GM12878 (cell line): ENCODE measurements around the gene KRR1. TPM values are rescaled to one million over a fixed set of nuclear protein-coding genes. Genes with fewer than 3 reads are reported as not detected.

Experiments
- ATAC-seq: fragments of 200-7000 bp; cut with Tn5 transposase; 3 replicates; pipeline ENCODE4 v1.9.1; 2020; ENCODE audit warnings: mild to moderate bottlenecking, moderate library complexity
- BruUV-seq: library from RNA; stranded (reverse); fragments of 400-500 nt; replicated peaks from 2 replicates; lab custom pipeline; 2021; lab: Mats Ljungman, UMichigan
- CTCF ChIA-PET: fragments of 300-600 bp; sonication (Branson Sonifier 250); formaldehyde crosslinking; extraction: SDS; loops from one replicate; lab custom pipeline; 2021; ENCODE audit warnings: inconsistent platforms; lab: Yijun Ruan, JAX
- POLR2A ChIA-PET: fragments of 350-600 bp; formaldehyde crosslinking; extraction: SDS; loops from one replicate; lab custom pipeline; 2021; ENCODE audit warnings: inconsistent platforms; lab: Charles Lee
- RAD21 ChIA-PET: fragments of 300-600 bp; sonication (Branson Sonifier 250); formaldehyde crosslinking; loops from one replicate; lab custom pipeline; 2023; ENCODE audit warnings: antibody characterized with exemption; ENCODE audit not compliant: unreplicated experiment; lab: Charles Lee
- SMC1A ChIA-PET: fragments of 300-600 bp; sonication (Branson Sonifier 250); formaldehyde crosslinking; loops from one replicate; lab custom pipeline; 2023; ENCODE audit not compliant: unreplicated experiment, uncharacterized antibody; lab: Charles Lee
- DNase-seq: peaks from one replicate; pipeline ENCODE4 v3.0.0-alpha.2; 2011; ENCODE audit warnings: low read depth, low spot score
- FAIRE-seq: peaks from 3 replicates; lab custom pipeline; 2011; peaks lifted over from hg19 to GRCh38; lab: Jason Lieb, UNC
- H2AFZ ChIP-seq: 2 replicates; pipeline ENCODE4 v1.6.0; 2011; ENCODE audit warnings: low read depth, low read length, control low read depth; ENCODE audit not compliant: control insufficient read depth
- H3K27ac ChIP-seq: 2 replicates; pipeline ENCODE4 v1.5.1; 2011; ENCODE audit warnings: control low read depth; ENCODE audit not compliant: control insufficient read depth, insufficient read depth
- H3K27me3 ChIP-seq, 2 experiments: replicated peaks in 1 of 2; 2 replicates each; pipeline versions ENCODE4 v1.6.0 to v1.6.1; 2011; ENCODE audit warnings: low read length in 1 of 2; ENCODE audit not compliant: control insufficient read depth in 2 of 2, insufficient read depth in 2 of 2
- H3K36me3 ChIP-seq, 2 experiments: 2 replicates each; pipeline ENCODE4 v1.5.1; 2011; ENCODE audit warnings: low read length in 1 of 2; ENCODE audit not compliant: control insufficient read depth in 2 of 2, insufficient read depth in 2 of 2
- H3K4me1 ChIP-seq: 2 replicates; pipeline ENCODE4 v1.6.1; 2011; ENCODE audit warnings: mild to moderate bottlenecking, low read length, moderate library complexity, mixed read lengths; ENCODE audit not compliant: control insufficient read depth, insufficient read depth
- H3K4me2 ChIP-seq: 2 replicates; pipeline ENCODE4 v1.6.0; 2011; ENCODE audit warnings: control low read depth; ENCODE audit not compliant: control insufficient read depth, insufficient read depth
- H3K4me3 ChIP-seq: fragments of 200-600 bp; sonication (generic); 2 replicates; pipeline ENCODE4 v1.5.1; 2016
- H3K79me2 ChIP-seq: 2 replicates; pipeline ENCODE4 v1.6.0; 2011; ENCODE audit warnings: low read length; ENCODE audit not compliant: control insufficient read depth, insufficient read depth
- H3K9ac ChIP-seq: 2 replicates; pipeline ENCODE4 v1.8.0; 2011; ENCODE audit warnings: low read length, control low read depth, mixed read lengths; ENCODE audit not compliant: control insufficient read depth, insufficient read depth
- H3K9me3 ChIP-seq: replicated peaks from 3 replicates; pipeline ENCODE4 v1.5.1; 2011; ENCODE audit warnings: mild to moderate bottlenecking, low read length; ENCODE audit not compliant: control insufficient read depth, insufficient read depth
- H4K20me1 ChIP-seq: 2 replicates; pipeline ENCODE4 v1.6.0; 2011; ENCODE audit not compliant: control insufficient read depth, insufficient read depth
- JUNB ChIP-seq: IDR thresholded peaks from 2 replicates; pipeline ENCODE4 v1.6.1; 2016; ENCODE audit warnings: antibody characterized with exemption, mild to moderate bottlenecking
- SRF ChIP-seq, 2 experiments: IDR thresholded peaks; 2 replicates each; pipeline ENCODE4 v1.6.1; 2011; ENCODE audit warnings: low read depth in 2 of 2, low read length in 2 of 2, mild to moderate bottlenecking in 1 of 2, moderate library complexity in 1 of 2
- WGBS: methylation state at CpG from one replicate; pipeline ENCODE4 v1.1.6; 2016; ENCODE audit warnings: low lambda C conversion rate; ENCODE audit not compliant: insufficient replicate concordance, insufficient coverage; ENCODE audit errors: missing lambda C conversion rate; 5-methylcytosine and 5-hydroxymethylcytosine counted together
- in situ Hi-C: fragments of 300-500 bp; cut with MboI; formaldehyde crosslinking; loops from 9 replicates; pipeline ENCODE4 v1.14.3; 2018; ENCODE audit warnings: mixed read lengths
- intact Hi-C: fragments of 100-400 bp; cut with micrococcal nuclease; formaldehyde crosslinking; loops from one replicate; pipeline ENCODE4 v1.14.2; 2022; ENCODE audit not compliant: unreplicated experiment
- polyA plus RNA-seq, 11 experiments: library from polyadenylated mRNA; depleted of rRNA in 4 of 11; unstranded in 6 of 11; stranded (reverse) in 5 of 11; fragments of >200 nt; fragmentation: Nextera tagmentation in 4 of 11; fragmentation: Illumina TruSeq in 1 of 11; extraction: Ambion mirVana in 4 of 11; extraction: Trizol in 1 of 11; gene quantifications; 1 replicate in 1 of 11; 2 replicates in 10 of 11; pipeline versions ENCODE4 v1.2.1 to v1.2.3, GENCODE V29; 2011 to 2016; ENCODE audit warnings: inconsistent platforms in 2 of 11, missing spikeins in 2 of 11, low read depth in 1 of 11
- total RNA-seq, 4 experiments: library from RNA; depleted of rRNA in 3 of 4; stranded (reverse); fragments of >200 nt in 3 of 4; fragmentation: Illumina TruSeq in 1 of 4; extraction: Trizol in 1 of 4; gene quantifications; 2 replicates each; pipeline versions ENCODE4 v1.2.1 to v1.2.3, GENCODE V29; 2013 to 2021
- TF ChIP-seq, protein P1 (sequence below): fragments of 450-650 bp; IDR thresholded peaks from 2 replicates; pipeline ENCODE4 v1.6.1; 2016; ENCODE audit warnings: mild to moderate bottlenecking
- TF ChIP-seq, protein P2 (sequence below): IDR thresholded peaks from 2 replicates; pipeline ENCODE4 v1.6.1; 2011; ENCODE audit warnings: low read depth, mild to moderate bottlenecking, low read length, moderate library complexity, borderline replicate concordance; ENCODE audit errors: extremely low read depth
- TF ChIP-seq, protein P3 (sequence below): fragments of 450-650 bp; IDR thresholded peaks from 2 replicates; pipeline ENCODE4 v1.6.1; 2014; ENCODE audit warnings: mild to moderate bottlenecking
- TF ChIP-seq, protein P4 (sequence below): IDR thresholded peaks from 2 replicates; pipeline ENCODE4 v1.6.1; 2012; ENCODE audit warnings: low read depth, low read length, improper control_type of control experiment
- TF ChIP-seq, protein P5 (sequence below): fragments of 450-650 bp; IDR thresholded peaks from 2 replicates; pipeline ENCODE4 v1.6.1; 2017; ENCODE audit warnings: mild to moderate bottlenecking, low read depth, inconsistent platforms; ENCODE audit not compliant: poor library complexity, severe bottlenecking

KRR1 gene
- total and polyA plus RNA-seq, 10 of the 15 experiments (the other 5 are each of a cell fraction or from before 2014, with no cell fraction given): 29.6 to 103 (median 75.3) TPM

DNA sequence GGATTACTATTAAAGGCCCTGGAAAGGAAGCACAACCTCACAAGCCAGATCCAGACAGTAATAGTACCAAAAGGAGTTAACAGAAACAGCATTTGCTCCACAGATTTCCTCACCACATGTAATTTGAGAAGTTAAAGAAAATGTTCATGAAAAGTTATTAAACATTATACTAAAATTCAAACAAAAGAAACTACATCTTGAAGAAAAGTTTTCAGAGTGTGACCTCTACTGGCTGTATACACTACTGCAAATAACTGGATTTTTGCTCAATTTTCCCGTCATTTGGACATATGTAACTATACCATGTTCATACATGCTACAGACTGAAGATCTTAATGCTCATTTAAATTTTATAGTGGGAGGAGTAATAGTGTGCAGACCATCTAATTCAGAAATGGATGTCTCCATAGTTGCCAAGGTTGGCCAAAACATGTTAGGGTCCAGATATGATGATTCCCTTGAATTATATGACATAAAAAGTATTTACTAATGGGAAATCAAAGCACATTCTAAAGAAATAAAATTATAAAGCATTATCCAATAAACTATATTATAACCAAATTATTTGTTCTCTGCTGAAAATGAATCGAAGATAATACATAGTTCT, 5.6 kb downstream of the KRR1 start (continued):
- TF ChIP-seq, protein P1, sequence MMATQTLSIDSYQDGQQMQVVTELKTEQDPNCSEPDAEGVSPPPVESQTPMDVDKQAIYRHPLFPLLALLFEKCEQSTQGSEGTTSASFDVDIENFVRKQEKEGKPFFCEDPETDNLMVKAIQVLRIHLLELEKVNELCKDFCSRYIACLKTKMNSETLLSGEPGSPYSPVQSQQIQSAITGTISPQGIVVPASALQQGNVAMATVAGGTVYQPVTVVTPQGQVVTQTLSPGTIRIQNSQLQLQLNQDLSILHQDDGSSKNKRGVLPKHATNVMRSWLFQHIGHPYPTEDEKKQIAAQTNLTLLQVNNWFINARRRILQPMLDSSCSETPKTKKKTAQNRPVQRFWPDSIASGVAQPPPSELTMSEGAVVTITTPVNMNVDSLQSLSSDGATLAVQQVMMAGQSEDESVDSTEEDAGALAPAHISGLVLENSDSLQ: no peak
- TF ChIP-seq, protein P2, sequence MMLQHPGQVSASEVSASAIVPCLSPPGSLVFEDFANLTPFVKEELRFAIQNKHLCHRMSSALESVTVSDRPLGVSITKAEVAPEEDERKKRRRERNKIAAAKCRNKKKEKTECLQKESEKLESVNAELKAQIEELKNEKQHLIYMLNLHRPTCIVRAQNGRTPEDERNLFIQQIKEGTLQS: no peak

DNA sequence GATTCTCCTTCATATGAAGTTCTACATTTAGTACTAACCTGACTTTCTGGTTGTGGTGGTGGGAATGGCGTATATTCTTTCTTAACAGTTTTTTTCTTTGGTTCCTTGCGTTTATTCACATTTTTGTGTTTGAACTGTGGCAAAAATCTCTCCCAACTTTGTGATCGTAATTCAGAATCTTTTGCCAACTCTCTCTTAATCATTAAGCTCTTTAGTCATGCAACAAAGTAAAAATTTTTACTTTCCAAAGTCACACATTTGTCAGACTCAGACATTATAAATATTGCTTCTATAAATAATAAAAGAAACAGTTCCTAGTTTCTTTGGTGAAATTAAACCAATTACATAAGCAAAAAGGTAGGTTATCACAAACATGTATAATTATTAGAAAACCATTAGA, 7.5 kb downstream of the KRR1 start:
- Histone ChIP-seq H3K27ac (no peak overlapping the region), H3K27me3 (no peaks in the 10 kb centered on the region), H3K79me2 (peaks cover 15% of the 10 kb centered on the region), H3K4me1 (no peaks in the 10 kb centered on the region), H3K9ac (no peak overlapping the region), H4K20me1 (no peaks in the 10 kb centered on the region), H3K4me2 (no peak overlapping the region), H3K36me3 (peaks cover 0 to 35% of the 10 kb centered on the region in 2 experiments; a peak in 2 of 4 replicates), H3K9me3 (no peaks in the 10 kb centered on the region), H2AFZ (no peak overlapping the region), H3K4me3 (no peak overlapping the region)
- SMC1A ChIA-PET: interaction anchor here (0.7 to 13.8 kb wide), 6 partner anchors 11 to 844 kb away, joined by 3 to 151 read pairs (median 4); partner anchors contain the start of genes BBS10, GLIPR1 and GLIPR1L1
- DNase-seq (no peak), FAIRE-seq (no peak), ATAC-seq (no peak)
- WGBS: 100% methylated on average over 3 of the region's 3 CpGs
- in situ Hi-C loops (loop anchor here (5.0 kb wide), 1 partner anchor 172 kb away; the partner anchor contains the start of genes CAPS2 and GLIPR1L1), intact Hi-C loops (no loop called here)
- POLR2A ChIA-PET: no interaction called here
- no TSS peak for BruUV-seq
- TF ChIP-seq SRF (IDR thresholded peaks at IDR 0.05; ENCODE audit: low read depth in 2 of 2, low read length in 2 of 2) (no peak), JUNB (no peak)
- TF ChIP-seq, protein P3, sequence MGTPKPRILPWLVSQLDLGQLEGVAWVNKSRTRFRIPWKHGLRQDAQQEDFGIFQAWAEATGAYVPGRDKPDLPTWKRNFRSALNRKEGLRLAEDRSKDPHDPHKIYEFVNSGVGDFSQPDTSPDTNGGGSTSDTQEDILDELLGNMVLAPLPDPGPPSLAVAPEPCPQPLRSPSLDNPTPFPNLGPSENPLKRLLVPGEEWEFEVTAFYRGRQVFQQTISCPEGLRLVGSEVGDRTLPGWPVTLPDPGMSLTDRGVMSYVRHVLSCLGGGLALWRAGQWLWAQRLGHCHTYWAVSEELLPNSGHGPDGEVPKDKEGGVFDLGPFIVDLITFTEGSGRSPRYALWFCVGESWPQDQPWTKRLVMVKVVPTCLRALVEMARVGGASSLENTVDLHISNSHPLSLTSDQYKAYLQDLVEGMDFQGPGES: no peak
- TF ChIP-seq, protein P4, sequence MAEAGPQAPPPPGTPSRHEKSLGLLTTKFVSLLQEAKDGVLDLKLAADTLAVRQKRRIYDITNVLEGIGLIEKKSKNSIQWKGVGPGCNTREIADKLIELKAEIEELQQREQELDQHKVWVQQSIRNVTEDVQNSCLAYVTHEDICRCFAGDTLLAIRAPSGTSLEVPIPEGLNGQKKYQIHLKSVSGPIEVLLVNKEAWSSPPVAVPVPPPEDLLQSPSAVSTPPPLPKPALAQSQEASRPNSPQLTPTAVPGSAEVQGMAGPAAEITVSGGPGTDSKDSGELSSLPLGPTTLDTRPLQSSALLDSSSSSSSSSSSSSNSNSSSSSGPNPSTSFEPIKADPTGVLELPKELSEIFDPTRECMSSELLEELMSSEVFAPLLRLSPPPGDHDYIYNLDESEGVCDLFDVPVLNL: no peak
- TF ChIP-seq, protein P5, sequence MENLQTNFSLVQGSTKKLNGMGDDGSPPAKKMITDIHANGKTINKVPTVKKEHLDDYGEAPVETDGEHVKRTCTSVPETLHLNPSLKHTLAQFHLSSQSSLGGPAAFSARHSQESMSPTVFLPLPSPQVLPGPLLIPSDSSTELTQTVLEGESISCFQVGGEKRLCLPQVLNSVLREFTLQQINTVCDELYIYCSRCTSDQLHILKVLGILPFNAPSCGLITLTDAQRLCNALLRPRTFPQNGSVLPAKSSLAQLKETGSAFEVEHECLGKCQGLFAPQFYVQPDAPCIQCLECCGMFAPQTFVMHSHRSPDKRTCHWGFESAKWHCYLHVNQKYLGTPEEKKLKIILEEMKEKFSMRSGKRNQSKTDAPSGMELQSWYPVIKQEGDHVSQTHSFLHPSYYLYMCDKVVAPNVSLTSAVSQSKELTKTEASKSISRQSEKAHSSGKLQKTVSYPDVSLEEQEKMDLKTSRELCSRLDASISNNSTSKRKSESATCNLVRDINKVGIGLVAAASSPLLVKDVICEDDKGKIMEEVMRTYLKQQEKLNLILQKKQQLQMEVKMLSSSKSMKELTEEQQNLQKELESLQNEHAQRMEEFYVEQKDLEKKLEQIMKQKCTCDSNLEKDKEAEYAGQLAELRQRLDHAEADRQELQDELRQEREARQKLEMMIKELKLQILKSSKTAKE: no peak
- RAD21 ChIA-PET: interaction anchor here (2.5 to 3.6 kb wide), 3 partner anchors 19 to 170 kb away, joined by 17 to 32 read pairs (median 18); partner anchors contain the start of genes GLIPR1L1 and GLIPR1L2
- CTCF ChIA-PET: interaction anchor here (1.0 to 11.7 kb wide), 7 partner anchors 19 to 844 kb away, joined by 3 to 235 read pairs (median 4); partner anchors contain the start of genes CAPS2, GLIPR1 and GLIPR1L1
